ENCODE results near the gene ACBD7.

ACBD7 gene

DNA sequence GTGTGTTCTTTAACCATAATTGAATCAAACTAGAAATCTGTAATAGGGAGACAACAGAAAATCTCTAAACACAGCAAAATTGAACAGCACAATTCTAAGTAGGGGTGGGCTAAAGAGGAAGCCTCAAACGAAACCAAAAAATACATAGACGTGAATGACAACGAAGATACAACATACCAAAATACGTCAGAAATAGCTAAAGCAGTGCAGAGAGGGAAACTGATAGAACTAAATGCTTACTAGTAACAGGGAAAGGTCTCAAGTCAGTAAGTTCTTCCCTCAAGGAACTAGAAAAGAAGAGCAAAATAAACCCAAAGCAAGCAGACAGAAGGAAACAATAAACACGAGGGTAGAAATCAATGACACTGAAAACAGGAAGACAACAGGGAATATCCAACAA is 27.6 kb upstream of the ACBD7 start:
- no peak overlapping the region for H2AFZ ChIP-seq (ENCODE audit: low read depth, low read length)
- H3K27ac ChIP-seq (ENCODE audit: low read length, poor library complexity, severe bottlenecking), result no peak overlapping the region
- WGBS, result 88% methylated on average over 4 of the region's 5 CpGs

DNA sequence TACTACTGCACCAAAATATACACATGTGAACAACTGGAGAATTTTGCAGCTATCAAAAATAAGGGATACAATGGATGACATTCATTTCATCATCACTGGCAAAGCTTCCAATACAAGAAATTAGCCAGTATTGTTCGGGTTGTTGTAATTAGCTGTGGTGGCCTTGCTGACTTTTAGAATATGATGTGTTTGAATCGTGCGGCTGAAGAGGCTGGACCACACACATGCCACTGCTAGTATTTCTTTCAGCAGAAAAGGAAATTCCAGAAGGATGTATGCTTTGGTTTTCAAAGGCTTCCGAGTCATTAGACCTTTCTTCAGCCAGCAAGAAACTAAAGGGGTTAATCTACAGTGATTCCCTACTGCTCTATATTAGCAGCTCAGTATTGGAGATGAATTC is 25.2 kb upstream of the ACBD7 start:
- no peak overlapping the region for H3K9ac ChIP-seq (ENCODE audit: low read length)
- H3K79me1 ChIP-seq (replicated peaks; ENCODE audit: low read length, poor library complexity, severe bottlenecking), result peaks cover 6% of the 10 kb centered on the region
- no peaks in the 10 kb centered on the region for H3K27me3 ChIP-seq (ENCODE audit: control insufficient read depth in 1 of 2, insufficient read depth in 1 of 2, low read length in 2 of 2)
- H2BK15ac ChIP-seq (ENCODE audit: low read depth, poor library complexity, severe bottlenecking), result no peak overlapping the region
- no peak for DNase-seq
- H3K36me3 ChIP-seq (ENCODE audit: control insufficient read depth in 1 of 2, insufficient read depth in 2 of 2, low read depth in 1 of 2, low read length in 2 of 2), result peaks cover 19 to 69% of the 10 kb centered on the region in 2 experiments
- H3K9me3 ChIP-seq (ENCODE audit: control insufficient read depth, low read length), result no peaks in the 10 kb centered on the region
- H3K14ac ChIP-seq (ENCODE audit: low read length in 2 of 2), result no peak overlapping the region
- H2BK120ac ChIP-seq (ENCODE audit: low read depth, low read length), result no peak overlapping the region
- no peak overlapping the region for H3K4ac ChIP-seq (ENCODE audit: low read depth in 1 of 2, low read length in 2 of 2)
- no peak overlapping the region for H3K23ac ChIP-seq (ENCODE audit: low read length in 2 of 2)
- H2BK5ac ChIP-seq (ENCODE audit: low read depth, low read length, poor library complexity, severe bottlenecking), result no peak overlapping the region
- H4K91ac ChIP-seq (ENCODE audit: low read length), result no peak overlapping the region
- no peak overlapping the region for H4K8ac ChIP-seq (ENCODE audit: low read length)
- H3K4me2 ChIP-seq (ENCODE audit: low read length, poor library complexity, severe bottlenecking), result no peak overlapping the region
- H3K4me1 ChIP-seq (ENCODE audit: control insufficient read depth, insufficient read depth, low read depth, low read length), result no peaks in the 10 kb centered on the region
- no peak overlapping the region for H3K27ac ChIP-seq (ENCODE audit: low read length, poor library complexity, severe bottlenecking)
- H3K18ac ChIP-seq (ENCODE audit: low read depth in 1 of 2, low read length in 2 of 2), result no peak overlapping the region
- H2AFZ ChIP-seq (ENCODE audit: low read depth, low read length), result no peak overlapping the region
- 100% methylated on average over 3 of the region's 4 CpGs for WGBS
- no peak overlapping the region for H2AK5ac ChIP-seq (ENCODE audit: low read length, severe bottlenecking)
- no peak overlapping the region for H2BK12ac ChIP-seq (ENCODE audit: low read length in 2 of 2)
- H3K4me3 ChIP-seq (ENCODE audit: insufficient read depth in 1 of 2, low read depth in 1 of 2, low read length in 2 of 2), result no peak overlapping the region

More for the DNA sequence above, 27.6 kb upstream of the ACBD7 start:
- Histone ChIP-seq H4K91ac (ENCODE audit: low read length) (no peak overlapping the region), H4K8ac (ENCODE audit: low read length) (no peak overlapping the region), H2AK5ac (ENCODE audit: low read length, severe bottlenecking) (no peak overlapping the region), H3K27me3 (ENCODE audit: control insufficient read depth in 1 of 2, insufficient read depth in 1 of 2, low read length in 2 of 2) (no peaks in the 10 kb centered on the region), H2BK120ac (ENCODE audit: low read depth, low read length) (no peak overlapping the region), H3K79me1 (replicated peaks; ENCODE audit: low read length, poor library complexity, severe bottlenecking) (peaks cover 9% of the 10 kb centered on the region), H3K4me3 (ENCODE audit: insufficient read depth in 1 of 2, low read depth in 1 of 2, low read length in 2 of 2) (no peak overlapping the region), H3K4me2 (ENCODE audit: low read length, poor library complexity, severe bottlenecking) (no peak overlapping the region), H3K9me3 (ENCODE audit: control insufficient read depth, low read length) (no peaks in the 10 kb centered on the region), H3K9ac (ENCODE audit: low read length) (no peak overlapping the region), H3K36me3 (ENCODE audit: control insufficient read depth in 1 of 2, insufficient read depth in 2 of 2, low read depth in 1 of 2, low read length in 2 of 2) (peaks cover 20 to 66% of the 10 kb centered on the region in 2 experiments), H2BK5ac (ENCODE audit: low read depth, low read length, poor library complexity, severe bottlenecking) (no peak overlapping the region), H3K4me1 (ENCODE audit: control insufficient read depth, insufficient read depth, low read depth, low read length) (no peaks in the 10 kb centered on the region), H2BK15ac (ENCODE audit: low read depth, poor library complexity, severe bottlenecking) (no peak overlapping the region), H3K4ac (ENCODE audit: low read depth in 1 of 2, low read length in 2 of 2) (no peak overlapping the region), H3K23ac (ENCODE audit: low read length in 2 of 2) (no peak overlapping the region), H3K14ac (ENCODE audit: low read length in 2 of 2) (no peak overlapping the region), H3K18ac (ENCODE audit: low read depth in 1 of 2, low read length in 2 of 2) (no peak overlapping the region), H2BK12ac (ENCODE audit: low read length in 2 of 2) (no peak overlapping the region)
- DNase-seq, result no peak

DNA sequence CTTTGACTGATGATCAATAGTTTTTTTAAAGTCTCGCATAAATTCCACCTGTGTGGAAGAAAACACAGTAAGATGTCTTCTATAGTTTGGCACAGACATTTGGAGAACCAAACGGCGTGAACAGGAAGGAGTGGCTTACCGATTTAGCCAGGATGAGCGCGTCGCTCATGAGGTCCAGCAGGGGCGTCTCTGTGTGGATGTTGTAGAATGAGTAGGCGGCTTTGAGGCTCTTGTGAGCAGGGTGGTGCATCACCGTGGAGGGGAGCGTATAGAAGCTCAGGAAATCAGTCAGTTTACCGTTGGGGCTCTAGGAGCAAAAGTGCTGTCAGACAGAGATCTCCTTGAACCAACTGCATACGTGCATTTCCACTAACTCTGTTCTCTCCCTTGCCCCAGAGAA is 24.1 kb upstream of the ACBD7 start:
- peaks cover 6% of the 10 kb centered on the region for H3K79me1 ChIP-seq (replicated peaks; ENCODE audit: low read length, poor library complexity, severe bottlenecking)
- H4K8ac ChIP-seq (ENCODE audit: low read length), result no peak overlapping the region
- no peak overlapping the region for H2BK15ac ChIP-seq (ENCODE audit: low read depth, poor library complexity, severe bottlenecking)
- no peak overlapping the region for H2BK120ac ChIP-seq (ENCODE audit: low read depth, low read length)
- no peak overlapping the region for H3K14ac ChIP-seq (ENCODE audit: low read length in 2 of 2)
- H3K27ac ChIP-seq (ENCODE audit: low read length, poor library complexity, severe bottlenecking), result no peak overlapping the region
- H2BK12ac ChIP-seq (ENCODE audit: low read length in 2 of 2), result no peak overlapping the region
- no peaks in the 10 kb centered on the region for H3K4me1 ChIP-seq (ENCODE audit: control insufficient read depth, insufficient read depth, low read depth, low read length)
- H2AFZ ChIP-seq (ENCODE audit: low read depth, low read length), result no peak overlapping the region
- no peak overlapping the region for H4K91ac ChIP-seq (ENCODE audit: low read length)
- H3K4ac ChIP-seq (ENCODE audit: low read depth in 1 of 2, low read length in 2 of 2), result no peak overlapping the region
- peaks cover 21 to 68% of the 10 kb centered on the region in 2 experiments for H3K36me3 ChIP-seq (ENCODE audit: control insufficient read depth in 1 of 2, insufficient read depth in 2 of 2, low read depth in 1 of 2, low read length in 2 of 2)
- H3K9ac ChIP-seq (ENCODE audit: low read length), result no peak overlapping the region
- no peak overlapping the region for H2BK5ac ChIP-seq (ENCODE audit: low read depth, low read length, poor library complexity, severe bottlenecking)
- no peaks in the 10 kb centered on the region for H3K27me3 ChIP-seq (ENCODE audit: control insufficient read depth in 1 of 2, insufficient read depth in 1 of 2, low read length in 2 of 2)
- H3K9me3 ChIP-seq (ENCODE audit: control insufficient read depth, low read length), result no peaks in the 10 kb centered on the region
- DNase-seq, result no peak
- H3K18ac ChIP-seq (ENCODE audit: low read depth in 1 of 2, low read length in 2 of 2), result no peak overlapping the region
- H3K4me2 ChIP-seq (ENCODE audit: low read length, poor library complexity, severe bottlenecking), result no peak overlapping the region
- 98% methylated on average over 13 of the region's 13 CpGs for WGBS
- no peak overlapping the region for H3K23ac ChIP-seq (ENCODE audit: low read length in 2 of 2)
- no peak overlapping the region for H2AK5ac ChIP-seq (ENCODE audit: low read length, severe bottlenecking)
- no peak overlapping the region for H3K4me3 ChIP-seq (ENCODE audit: insufficient read depth in 1 of 2, low read depth in 1 of 2, low read length in 2 of 2)

DNA sequence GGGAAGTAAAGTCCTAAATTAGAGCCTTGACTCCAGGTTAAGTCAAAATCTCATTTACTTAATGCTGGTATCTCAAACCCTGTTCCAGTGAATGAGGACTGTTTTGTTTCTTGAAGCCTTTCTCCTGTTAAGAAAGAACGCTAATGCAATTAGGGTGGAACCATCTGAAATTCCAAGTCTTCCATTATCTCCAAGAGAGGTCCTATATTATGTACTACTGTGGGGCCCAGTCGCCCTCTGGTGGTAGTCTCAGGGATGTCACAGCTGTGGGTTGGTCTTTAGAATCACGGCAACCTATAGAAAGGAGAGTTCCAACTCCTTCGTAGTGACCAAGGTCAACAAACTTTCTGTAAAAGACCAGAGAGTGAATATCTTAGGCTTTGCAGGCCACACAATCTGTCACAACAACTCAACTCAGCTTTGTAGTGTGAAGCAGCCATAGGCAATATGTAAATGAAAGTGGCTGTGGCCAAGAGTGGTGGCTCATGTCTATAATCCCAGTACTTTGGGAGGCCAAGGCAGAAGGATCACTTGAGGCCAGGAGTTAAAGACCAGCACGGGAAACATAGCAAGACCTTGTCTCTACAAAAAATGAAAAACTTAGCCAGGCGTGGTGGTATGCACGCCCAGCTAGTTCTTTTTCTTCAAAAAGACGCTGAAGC is 17.9 kb upstream of the ACBD7 start:
- Histone ChIP-seq H3K79me1 (replicated peaks; ENCODE audit: low read length, poor library complexity, severe bottlenecking) (peaks cover 8% of the 10 kb centered on the region), H3K4me1 (ENCODE audit: control insufficient read depth, insufficient read depth, low read depth, low read length) (no peaks in the 10 kb centered on the region)

More for the DNA sequence above, 17.9 kb upstream of the ACBD7 start:
- Histone ChIP-seq H3K36me3 (ENCODE audit: control insufficient read depth in 1 of 2, insufficient read depth in 2 of 2, low read depth in 1 of 2, low read length in 2 of 2) (peaks cover 38 to 77% of the 10 kb centered on the region in 2 experiments), H3K14ac (ENCODE audit: low read length in 2 of 2) (no peak overlapping the region), H3K27me3 (ENCODE audit: control insufficient read depth in 1 of 2, insufficient read depth in 1 of 2, low read length in 2 of 2) (no peaks in the 10 kb centered on the region), H3K9me3 (ENCODE audit: control insufficient read depth, low read length) (no peaks in the 10 kb centered on the region), H3K4ac (ENCODE audit: low read depth in 1 of 2, low read length in 2 of 2) (no peak overlapping the region), H2AK5ac (ENCODE audit: low read length, severe bottlenecking) (no peak overlapping the region), H3K9ac (ENCODE audit: low read length) (peak overlapping the region; percentile 45), H3K4me2 (ENCODE audit: low read length, poor library complexity, severe bottlenecking) (no peak overlapping the region), H3K27ac (ENCODE audit: low read length, poor library complexity, severe bottlenecking) (no peak overlapping the region), H2BK12ac (ENCODE audit: low read length in 2 of 2) (no peak overlapping the region), H4K91ac (ENCODE audit: low read length) (no peak overlapping the region), H3K23ac (ENCODE audit: low read length in 2 of 2) (no peak overlapping the region), H3K18ac (ENCODE audit: low read depth in 1 of 2, low read length in 2 of 2) (no peak overlapping the region), H3K4me3 (ENCODE audit: insufficient read depth in 1 of 2, low read depth in 1 of 2, low read length in 2 of 2) (no peak overlapping the region), H2AFZ (ENCODE audit: low read depth, low read length) (no peak overlapping the region), H2BK120ac (ENCODE audit: low read depth, low read length) (no peak overlapping the region), H4K8ac (ENCODE audit: low read length) (peak overlapping the region; percentile 29), H2BK15ac (ENCODE audit: low read depth, poor library complexity, severe bottlenecking) (no peak overlapping the region), H2BK5ac (ENCODE audit: low read depth, low read length, poor library complexity, severe bottlenecking) (no peak overlapping the region)
- peak; percentile 80 for DNase-seq
- 62% methylated on average over 7 of the region's 8 CpGs for WGBS
